HepG2 (cell line): ENCODE results near the gene CHMP4B. TPM values are rescaled to one million over a fixed set of nuclear protein-coding genes. Genes with fewer than 3 reads are reported as not detected.

Source experiments
- AGO2 ChIP-seq: fragments of 200-400 bp; formaldehyde crosslinking; optimal IDR thresholded peaks from 2 replicates; pipeline ENCODE3; 2017; ENCODE audit warnings: mild to moderate bottlenecking, low read depth, low read length, moderate library complexity
- ARID2 ChIP-seq: sonication (generic); formaldehyde crosslinking; IDR thresholded peaks from 2 replicates; pipeline ENCODE4 v1.8.1; 2022; ENCODE audit warnings: mild to moderate bottlenecking, missing genetic modification reagents, borderline replicate concordance
- ATF7-NPFF ChIP-seq: sonication (generic); formaldehyde crosslinking; IDR thresholded peaks from 2 replicates; pipeline ENCODE4 v1.8.1; 2023; ENCODE audit warnings: mild to moderate bottlenecking, low read depth, missing genetic modification reagents, moderate library complexity
- FOXK2 ChIP-seq: fragments of 450-650 bp; IDR thresholded peaks from 2 replicates; pipeline ENCODE4 v1.6.1; 2016
- HDAC2 ChIP-seq: sonication (generic); formaldehyde crosslinking; IDR thresholded peaks from 2 replicates; pipeline ENCODE4 v1.4.0; 2020; ENCODE audit warnings: missing genetic modification reagents
- MAFK ChIP-seq, 2 experiments: IDR thresholded peaks in 1 of 2; conservative IDR thresholded peaks in 1 of 2; 2 replicates each; pipeline ENCODE4 v1.6.1; 2011; ENCODE audit warnings: improper control_type of control experiment in 2 of 2, low read length in 2 of 2
- MIER3 ChIP-seq: IDR thresholded peaks from 2 replicates; pipeline ENCODE4 v1.6.1; 2016; ENCODE audit warnings: missing compliant biosample characterization, borderline replicate concordance
- REL ChIP-seq: sonication (generic); formaldehyde crosslinking; conservative IDR thresholded peaks from 2 replicates; pipeline ENCODE4 v1.8.0; 2022; ENCODE audit warnings: mild to moderate bottlenecking, missing genetic modification reagents, moderate library complexity
- ZFP37 ChIP-seq: sonication (generic); formaldehyde crosslinking; IDR thresholded peaks from 2 replicates; pipeline ENCODE4 v1.4.0; 2020; ENCODE audit warnings: missing genetic modification reagents, borderline replicate concordance
- ZFP82 ChIP-seq: sonication (generic); formaldehyde crosslinking; IDR thresholded peaks from 2 replicates; pipeline ENCODE4 v1.5.1; 2020; ENCODE audit warnings: mild to moderate bottlenecking, missing genetic modification reagents, borderline replicate concordance
- ZMYM3 ChIP-seq: sonication (generic); formaldehyde crosslinking; IDR thresholded peaks from 2 replicates; pipeline ENCODE4 v1.5.1; 2020; ENCODE audit warnings: mild to moderate bottlenecking, missing genetic modification reagents
- ZNF280D ChIP-seq: sonication (generic); formaldehyde crosslinking; IDR thresholded peaks from 2 replicates; pipeline ENCODE4 v1.5.1; 2020; ENCODE audit warnings: mild to moderate bottlenecking, missing genetic modification reagents
- ZNF724P ChIP-seq: sonication (generic); formaldehyde crosslinking; IDR thresholded peaks from 2 replicates; pipeline ENCODE4 v1.8.0; 2022; ENCODE audit warnings: missing genetic modification reagents, borderline replicate concordance
- ZNF850 ChIP-seq: sonication (generic); formaldehyde crosslinking; conservative IDR thresholded peaks from 2 replicates; pipeline ENCODE4 v1.9.0; 2021; ENCODE audit warnings: mild to moderate bottlenecking, missing genetic modification reagents
- polyA plus RNA-seq, 8 experiments: library from polyadenylated mRNA; depleted of rRNA in 3 of 8; stranded (reverse) in 7 of 8; unstranded in 1 of 8; fragments of >200 nt; fragmentation: Illumina TruSeq in 4 of 8; extraction: Trizol in 4 of 8; gene quantifications; 2 replicates each; pipeline versions ENCODE4 v1.2.1 to v1.2.3, GENCODE V29; 2011 to 2016; ENCODE audit warnings: low read depth in 4 of 8, missing spikeins in 1 of 8, mixed read lengths in 1 of 8; ENCODE audit not compliant: insufficient read depth in 1 of 8
- total RNA-seq, 5 experiments: library from RNA; depleted of rRNA; stranded (reverse); fragments of >200 nt; fragmentation: Illumina TruSeq; extraction: Trizol; gene quantifications; 2 replicates each; pipeline ENCODE4 v1.2.3, GENCODE V29; 2016; ENCODE audit warnings: low read depth in 1 of 5
- TF ChIP-seq, protein P1 (sequence below): sonication (generic); formaldehyde crosslinking; IDR thresholded peaks from 2 replicates; pipeline ENCODE4 v1.4.0; 2020; ENCODE audit warnings: missing genetic modification reagents, borderline replicate concordance
- TF ChIP-seq, protein P2 (sequence below): sonication (generic); formaldehyde crosslinking; IDR thresholded peaks from 2 replicates; pipeline ENCODE4 v1.4.0; 2020; ENCODE audit warnings: missing genetic modification reagents
- TF ChIP-seq, protein P3 (sequence below): sonication (generic); formaldehyde crosslinking; IDR thresholded peaks from 2 replicates; pipeline ENCODE4 v1.8.1; 2023; ENCODE audit warnings: mild to moderate bottlenecking, missing genetic modification reagents
- TF ChIP-seq, protein P4 (sequence below): sonication (generic); formaldehyde crosslinking; IDR thresholded peaks from 2 replicates; pipeline ENCODE4 v1.4.0; 2020; ENCODE audit warnings: missing genetic modification reagents

Gene CHMP4B
- total and polyA plus RNA-seq, 2 of the 13 experiments (the other 11 are each of a cell fraction or from before 2014, with no cell fraction given): 40.1 to 45.6 TPM

DNA sequence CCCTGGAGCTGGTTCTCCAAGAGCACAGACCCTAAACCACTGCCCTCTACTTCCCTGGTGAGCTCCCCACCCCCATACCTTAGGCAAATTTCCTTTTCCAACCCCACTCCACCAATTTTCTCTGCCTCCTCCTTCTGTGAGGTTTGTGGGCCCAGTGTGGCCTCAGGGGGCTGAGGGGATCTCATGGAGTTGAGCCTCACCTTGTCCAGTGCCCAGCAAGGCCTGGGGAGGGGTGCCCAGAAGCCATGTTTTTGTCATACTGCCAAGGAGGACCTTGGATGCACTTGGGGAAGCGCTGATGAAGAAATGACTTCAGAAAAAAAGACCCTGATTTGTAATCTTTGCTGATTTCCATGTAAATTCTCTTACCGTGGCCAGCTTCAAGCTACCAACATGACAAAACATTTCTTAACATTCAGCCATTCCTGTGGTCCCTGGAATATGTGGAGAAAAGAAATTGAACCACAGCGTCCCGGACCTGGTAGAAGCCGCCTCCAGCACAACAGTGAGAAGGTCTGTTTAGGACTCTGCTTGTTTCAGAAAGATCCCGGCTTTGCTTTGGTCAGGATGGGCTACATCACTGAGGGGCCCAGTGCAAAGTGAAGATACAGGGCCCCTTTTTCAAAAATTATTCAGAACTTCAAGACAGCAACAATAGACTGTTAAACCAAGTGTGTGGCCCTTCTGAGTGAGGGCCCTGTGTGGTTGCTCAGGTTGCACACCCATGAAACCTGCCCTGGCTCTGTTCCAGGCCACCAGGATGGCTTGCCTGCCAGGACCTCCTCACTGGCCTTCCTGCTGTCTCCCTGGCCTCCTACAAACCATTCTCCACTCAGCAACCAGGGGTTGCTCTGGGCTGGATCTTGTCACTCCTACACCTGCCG is 52.5 kb downstream of the CHMP4B start (continued):
- TF ChIP-seq, protein P1, sequence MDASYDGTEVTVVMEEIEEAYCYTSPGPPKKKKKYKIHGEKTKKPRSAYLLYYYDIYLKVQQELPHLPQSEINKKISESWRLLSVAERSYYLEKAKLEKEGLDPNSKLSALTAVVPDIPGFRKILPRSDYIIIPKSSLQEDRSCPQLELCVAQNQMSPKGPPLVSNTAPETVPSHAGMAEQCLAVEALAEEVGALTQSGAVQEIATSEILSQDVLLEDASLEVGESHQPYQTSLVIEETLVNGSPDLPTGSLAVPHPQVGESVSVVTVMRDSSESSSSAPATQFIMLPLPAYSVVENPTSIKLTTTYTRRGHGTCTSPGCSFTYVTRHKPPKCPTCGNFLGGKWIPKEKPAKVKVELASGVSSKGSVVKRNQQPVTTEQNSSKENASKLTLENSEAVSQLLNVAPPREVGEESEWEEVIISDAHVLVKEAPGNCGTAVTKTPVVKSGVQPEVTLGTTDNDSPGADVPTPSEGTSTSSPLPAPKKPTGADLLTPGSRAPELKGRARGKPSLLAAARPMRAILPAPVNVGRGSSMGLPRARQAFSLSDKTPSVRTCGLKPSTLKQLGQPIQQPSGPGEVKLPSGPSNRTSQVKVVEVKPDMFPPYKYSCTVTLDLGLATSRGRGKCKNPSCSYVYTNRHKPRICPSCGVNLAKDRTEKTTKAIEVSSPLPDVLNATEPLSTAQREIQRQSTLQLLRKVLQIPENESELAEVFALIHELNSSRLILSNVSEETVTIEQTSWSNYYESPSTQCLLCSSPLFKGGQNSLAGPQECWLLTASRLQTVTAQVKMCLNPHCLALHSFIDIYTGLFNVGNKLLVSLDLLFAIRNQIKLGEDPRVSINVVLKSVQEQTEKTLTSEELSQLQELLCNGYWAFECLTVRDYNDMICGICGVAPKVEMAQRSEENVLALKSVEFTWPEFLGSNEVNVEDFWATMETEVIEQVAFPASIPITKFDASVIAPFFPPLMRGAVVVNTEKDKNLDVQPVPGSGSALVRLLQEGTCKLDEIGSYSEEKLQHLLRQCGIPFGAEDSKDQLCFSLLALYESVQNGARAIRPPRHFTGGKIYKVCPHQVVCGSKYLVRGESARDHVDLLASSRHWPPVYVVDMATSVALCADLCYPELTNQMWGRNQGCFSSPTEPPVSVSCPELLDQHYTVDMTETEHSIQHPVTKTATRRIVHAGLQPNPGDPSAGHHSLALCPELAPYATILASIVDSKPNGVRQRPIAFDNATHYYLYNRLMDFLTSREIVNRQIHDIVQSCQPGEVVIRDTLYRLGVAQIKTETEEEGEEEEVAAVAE: no peak
- TF ChIP-seq, protein P2, sequence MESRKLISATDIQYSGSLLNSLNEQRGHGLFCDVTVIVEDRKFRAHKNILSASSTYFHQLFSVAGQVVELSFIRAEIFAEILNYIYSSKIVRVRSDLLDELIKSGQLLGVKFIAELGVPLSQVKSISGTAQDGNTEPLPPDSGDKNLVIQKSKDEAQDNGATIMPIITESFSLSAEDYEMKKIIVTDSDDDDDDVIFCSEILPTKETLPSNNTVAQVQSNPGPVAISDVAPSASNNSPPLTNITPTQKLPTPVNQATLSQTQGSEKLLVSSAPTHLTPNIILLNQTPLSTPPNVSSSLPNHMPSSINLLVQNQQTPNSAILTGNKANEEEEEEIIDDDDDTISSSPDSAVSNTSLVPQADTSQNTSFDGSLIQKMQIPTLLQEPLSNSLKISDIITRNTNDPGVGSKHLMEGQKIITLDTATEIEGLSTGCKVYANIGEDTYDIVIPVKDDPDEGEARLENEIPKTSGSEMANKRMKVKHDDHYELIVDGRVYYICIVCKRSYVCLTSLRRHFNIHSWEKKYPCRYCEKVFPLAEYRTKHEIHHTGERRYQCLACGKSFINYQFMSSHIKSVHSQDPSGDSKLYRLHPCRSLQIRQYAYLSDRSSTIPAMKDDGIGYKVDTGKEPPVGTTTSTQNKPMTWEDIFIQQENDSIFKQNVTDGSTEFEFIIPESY (CRISPR knock-in tag): no peak
- TF ChIP-seq ZFP37 (CRISPR knock-in tag): 0 out of 2 replicates have a peak, but pooled peaks have one; percentile 2
- TF ChIP-seq ZFP82 (CRISPR knock-in tag): no peak
- 0 out of 2 replicates have a peak, but pooled peaks have one; percentile 49 for TF ChIP-seq ZNF724P
- 0 out of 2 replicates have a peak, but pooled peaks have one; percentile 17 for TF ChIP-seq ZMYM3 (CRISPR knock-in tag)
- TF ChIP-seq REL: no peak
- no peak for TF ChIP-seq ZNF280D (CRISPR knock-in tag)
- TF ChIP-seq, protein P3, sequence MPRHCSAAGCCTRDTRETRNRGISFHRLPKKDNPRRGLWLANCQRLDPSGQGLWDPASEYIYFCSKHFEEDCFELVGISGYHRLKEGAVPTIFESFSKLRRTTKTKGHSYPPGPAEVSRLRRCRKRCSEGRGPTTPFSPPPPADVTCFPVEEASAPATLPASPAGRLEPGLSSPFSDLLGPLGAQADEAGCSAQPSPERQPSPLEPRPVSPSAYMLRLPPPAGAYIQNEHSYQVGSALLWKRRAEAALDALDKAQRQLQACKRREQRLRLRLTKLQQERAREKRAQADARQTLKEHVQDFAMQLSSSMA (CRISPR knock-in tag): no peak
- TF ChIP-seq MIER3 (CRISPR knock-in tag): no peak
- no peak for TF ChIP-seq MAFK (conservative IDR thresholded peaks at IDR 0.05 in 1 of 2, IDR thresholded peaks at IDR 0.05 in 1 of 2; ENCODE audit: low read length in 2 of 2)
- TF ChIP-seq ATF7-NPFF (CRISPR knock-in tag): 0 out of 2 replicates have a peak, but pooled peaks have one; percentile 24
- TF ChIP-seq AGO2: no peak
- no peak for TF ChIP-seq FOXK2
- TF ChIP-seq ARID2 (CRISPR knock-in tag): no peak
- TF ChIP-seq ZNF850: no peak
- TF ChIP-seq, protein P4, sequence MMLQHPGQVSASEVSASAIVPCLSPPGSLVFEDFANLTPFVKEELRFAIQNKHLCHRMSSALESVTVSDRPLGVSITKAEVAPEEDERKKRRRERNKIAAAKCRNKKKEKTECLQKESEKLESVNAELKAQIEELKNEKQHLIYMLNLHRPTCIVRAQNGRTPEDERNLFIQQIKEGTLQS: no peak
- TF ChIP-seq HDAC2 (CRISPR knock-in tag): no peak
